Erythroblast (primary cell): ENCODE data around the gene SGK2.

Experiments used
- GATA1 ChIP-seq: IDR thresholded peaks from 2 replicates; pipeline ENCODE4 v1.6.1; 2011; ENCODE audit warnings: low read depth, mild to moderate bottlenecking, control low read depth, low read length, moderate library complexity
- POLR2A ChIP-seq: IDR thresholded peaks from 2 replicates; pipeline ENCODE4 v1.6.1; 2011; ENCODE audit warnings: mild to moderate bottlenecking, low read length

DNA sequence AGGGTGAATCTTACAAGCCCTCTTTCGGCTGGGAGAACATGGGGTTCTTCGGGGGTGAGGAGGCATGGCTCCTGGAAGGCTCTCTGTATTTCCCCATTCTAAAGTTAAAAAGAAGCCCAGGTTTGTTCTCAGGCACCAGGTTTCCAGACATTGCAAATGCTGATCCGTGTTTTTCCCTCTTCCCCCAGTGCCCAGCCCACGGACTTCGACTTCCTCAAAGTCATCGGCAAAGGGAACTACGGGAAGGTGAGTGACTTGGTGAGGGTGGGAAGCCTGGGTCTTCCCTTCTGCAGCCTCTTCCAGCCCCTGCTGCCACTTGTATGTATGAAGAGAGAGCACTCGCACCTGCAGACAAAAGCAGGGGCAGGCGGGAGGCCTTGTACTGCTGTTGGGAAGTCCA, 8.7 kb downstream of the SGK2 start:
- TF ChIP-seq POLR2A (no peak), GATA1 (no peak)
